ENCODE data around the gene KCTD19.

KCTD19 gene

GRCh38 chr16:67312719-67313118 is 13.8 kb downstream of the KCTD19 start:
- no peak for TF ChIP-seq CTCF (conservative IDR thresholded peaks at IDR 0.05)
- H3K27ac ChIP-seq, result peak overlapping the region; percentile 56

- TF ChIP-seq CTCF (conservative IDR thresholded peaks at IDR 0.05), result no peak
- H3K27ac ChIP-seq, result peak overlapping the region; percentile 56
Observed at GRCh38 chr16:67311607-67312488, 14.7 kb downstream of the KCTD19 start.

GRCh38 chr16:67310561-67310960 is 16.0 kb downstream of the KCTD19 start:
- H3K27ac ChIP-seq, result no peak overlapping the region
- TF ChIP-seq CTCF (conservative IDR thresholded peaks at IDR 0.05), result no peak

- no peak for TF ChIP-seq CTCF (conservative IDR thresholded peaks at IDR 0.05)
- H3K27ac ChIP-seq, result no peak overlapping the region
Observed at GRCh38 chr16:67305216-67306071, 21.1 kb downstream of the KCTD19 start.

- H3K27ac ChIP-seq, result no peak overlapping the region
- TF ChIP-seq CTCF (conservative IDR thresholded peaks at IDR 0.05), result no peak
Observed at GRCh38 chr16:67304020-67304419, 22.5 kb downstream of the KCTD19 start.

- TF ChIP-seq CTCF (conservative IDR thresholded peaks at IDR 0.05), result no peak
- H3K27ac ChIP-seq, result no peak overlapping the region
Observed at GRCh38 chr16:67302970-67303369, 23.6 kb downstream of the KCTD19 start.

GRCh38 chr16:67302076-67302475 is 24.5 kb downstream of the KCTD19 start:
- TF ChIP-seq CTCF (conservative IDR thresholded peaks at IDR 0.05), result no peak
- 0 out of 2 replicates have a peak overlapping the region, but pooled peaks have one; percentile 18 for H3K27ac ChIP-seq

All from VCaP (cell line).